ENCODE measurements around the gene TIGD1. TPM values are rescaled to one million over a fixed set of nuclear protein-coding genes. Genes with fewer than 3 reads are reported as not detected.

TIGD1 gene
- total and polyA plus RNA-seq, 5 donors from 2014 or later = 11.2 to 15.1 (median 14.5) TPM

GRCh38 chr2:232587512-232587911, 37.2 kb upstream of the TIGD1 start:
- Histone ChIP-seq H3K36me3 (ENCODE audit: control insufficient read depth, insufficient read depth, low read length) (peaks cover 19% of the 10 kb centered on the region), H3K9me3 (ENCODE audit: control insufficient read depth in 2 of 2, low read length in 2 of 2) (no peaks in the 10 kb centered on the region)

GRCh38 chr2:232586943-232587505, 36.7 kb upstream of the TIGD1 start:
- no peak overlapping the region for H3K27ac Mint-ChIP-seq
- H3K27ac ChIP-seq (ENCODE audit: insufficient read depth, low read length, poor library complexity, severe bottlenecking) = no peak overlapping the region
- no peak overlapping the region for H3K4me3 Mint-ChIP-seq
- H3K4me1 Mint-ChIP-seq = peaks cover 0 to 3% (median 0%) of the 10 kb centered on the region in 4 donors
- H3K36me3 Mint-ChIP-seq = peaks cover 24% of the 10 kb centered on the region
- no peaks in the 10 kb centered on the region for H3K9me3 ChIP-seq (ENCODE audit: control insufficient read depth in 2 of 2, low read length in 2 of 2)
- no peak for ATAC-seq (ENCODE audit: low read depth in 2 of 2)
- no peaks in the 10 kb centered on the region for H3K27me3 Mint-ChIP-seq
- H3K4me1 ChIP-seq (ENCODE audit: control insufficient read depth, insufficient read depth, low read length, poor library complexity, severe bottlenecking) = no peaks in the 10 kb centered on the region
- H3K9me3 Mint-ChIP-seq = peaks cover 0 to 1% (median 0%) of the 10 kb centered on the region in 7 donors
- H3K27me3 ChIP-seq (ENCODE audit: control insufficient read depth, insufficient read depth, low read length) = no peaks in the 10 kb centered on the region
- H3K36me3 ChIP-seq (ENCODE audit: control insufficient read depth, insufficient read depth, low read length) = peaks cover 22% of the 10 kb centered on the region
- DNase-seq = no peak
- no peak overlapping the region for H3K4me3 ChIP-seq (ENCODE audit: low read depth, low read length)

More at GRCh38 chr2:232587512-232587911, 37.2 kb upstream of the TIGD1 start:
- Mint-ChIP-seq H3K4me3 (no peak overlapping the region), H3K27me3 (no peaks in the 10 kb centered on the region), H3K4me1 (no peaks in the 10 kb centered on the region), H3K27ac (no peak overlapping the region), H3K36me3 (peaks cover 19% of the 10 kb centered on the region), H3K9me3 (peaks cover 0 to 1% (median 0%) of the 10 kb centered on the region in 7 donors)
- ATAC-seq (ENCODE audit: low read depth in 2 of 2) (no peak), DNase-seq (no peak)
- no peaks in the 10 kb centered on the region for H3K4me1 ChIP-seq (ENCODE audit: control insufficient read depth, insufficient read depth, low read length, poor library complexity, severe bottlenecking)
- no peak overlapping the region for H3K4me3 ChIP-seq (ENCODE audit: low read depth, low read length)
- no peaks in the 10 kb centered on the region for H3K27me3 ChIP-seq (ENCODE audit: control insufficient read depth, insufficient read depth, low read length)
- no peak overlapping the region for H3K27ac ChIP-seq (ENCODE audit: insufficient read depth, low read length, poor library complexity, severe bottlenecking)

- H3K36me3 Mint-ChIP-seq = peaks cover 43% of the 10 kb centered on the region
- H3K27me3 ChIP-seq (ENCODE audit: control insufficient read depth, insufficient read depth, low read length) = no peaks in the 10 kb centered on the region
- H3K4me1 Mint-ChIP-seq = peaks cover 0 to 11% (median 6%) of the 10 kb centered on the region in 4 donors
- peaks cover 40% of the 10 kb centered on the region for H3K36me3 ChIP-seq (ENCODE audit: control insufficient read depth, insufficient read depth, low read length)
- no peaks in the 10 kb centered on the region for H3K4me1 ChIP-seq (ENCODE audit: control insufficient read depth, insufficient read depth, low read length, poor library complexity, severe bottlenecking)
- H3K9me3 Mint-ChIP-seq = no peaks in the 10 kb centered on the region
- ATAC-seq (ENCODE audit: low read depth in 2 of 2) (no peak), DNase-seq (no peak)
- no peaks in the 10 kb centered on the region for H3K9me3 ChIP-seq (ENCODE audit: control insufficient read depth in 2 of 2, low read length in 2 of 2)
- H3K27me3 Mint-ChIP-seq = no peaks in the 10 kb centered on the region
- H3K27ac ChIP-seq (ENCODE audit: insufficient read depth, low read length, poor library complexity, severe bottlenecking) = no peak overlapping the region
- no peak overlapping the region for H3K4me3 ChIP-seq (ENCODE audit: low read depth, low read length)
- H3K27ac Mint-ChIP-seq = no peak overlapping the region
- no peak overlapping the region for H3K4me3 Mint-ChIP-seq
Observed at GRCh38 chr2:232584238-232584637, 33.9 kb upstream of the TIGD1 start.

GRCh38 chr2:232581725-232582124, 31.4 kb upstream of the TIGD1 start:
- Mint-ChIP-seq H3K27me3 (no peaks in the 10 kb centered on the region), H3K4me1 (peaks cover 0 to 11% (median 6%) of the 10 kb centered on the region in 4 donors), H3K4me3 (no peak overlapping the region), H3K27ac (no peak overlapping the region), H3K9me3 (no peaks in the 10 kb centered on the region), H3K36me3 (peaks cover 55% of the 10 kb centered on the region)
- peaks cover 53% of the 10 kb centered on the region for H3K36me3 ChIP-seq (ENCODE audit: control insufficient read depth, insufficient read depth, low read length)
- no peak overlapping the region for H3K4me3 ChIP-seq (ENCODE audit: low read depth, low read length)
- ATAC-seq (ENCODE audit: low read depth in 2 of 2) (no peak), DNase-seq (no peak)
- no peaks in the 10 kb centered on the region for H3K4me1 ChIP-seq (ENCODE audit: control insufficient read depth, insufficient read depth, low read length, poor library complexity, severe bottlenecking)
- H3K27ac ChIP-seq (ENCODE audit: insufficient read depth, low read length, poor library complexity, severe bottlenecking) = no peak overlapping the region
- no peaks in the 10 kb centered on the region for H3K27me3 ChIP-seq (ENCODE audit: control insufficient read depth, insufficient read depth, low read length)
- H3K9me3 ChIP-seq (ENCODE audit: control insufficient read depth in 2 of 2, low read length in 2 of 2) = no peaks in the 10 kb centered on the region

- Mint-ChIP-seq H3K27ac (peak overlapping the region in 1 of 3 donors; percentile 55), H3K9me3 (no peaks in the 10 kb centered on the region), H3K4me3 (no peak overlapping the region), H3K36me3 (peaks cover 59% of the 10 kb centered on the region), H3K27me3 (no peaks in the 10 kb centered on the region), H3K4me1 (peaks cover 0 to 11% (median 6%) of the 10 kb centered on the region in 4 donors)
- Histone ChIP-seq H3K36me3 (ENCODE audit: control insufficient read depth, insufficient read depth, low read length) (peaks cover 59% of the 10 kb centered on the region), H3K4me3 (ENCODE audit: low read depth, low read length) (no peak overlapping the region), H3K27me3 (ENCODE audit: control insufficient read depth, insufficient read depth, low read length) (no peaks in the 10 kb centered on the region), H3K4me1 (ENCODE audit: control insufficient read depth, insufficient read depth, low read length, poor library complexity, severe bottlenecking) (no peaks in the 10 kb centered on the region), H3K27ac (ENCODE audit: insufficient read depth, low read length, poor library complexity, severe bottlenecking) (no peak overlapping the region), H3K9me3 (ENCODE audit: control insufficient read depth in 2 of 2, low read length in 2 of 2) (no peaks in the 10 kb centered on the region)
- ATAC-seq (ENCODE audit: low read depth in 2 of 2) (no peak), DNase-seq (no peak)
Observed at GRCh38 chr2:232580648-232580981, 30.3 kb upstream of the TIGD1 start.

GRCh38 chr2:232578626-232579025, 28.3 kb upstream of the TIGD1 start:
- H3K4me3 Mint-ChIP-seq = no peak overlapping the region
- no peaks in the 10 kb centered on the region for H3K9me3 Mint-ChIP-seq
- peaks cover 64% of the 10 kb centered on the region for H3K36me3 Mint-ChIP-seq
- DNase-seq (no peak), ATAC-seq (ENCODE audit: low read depth in 2 of 2) (no peak)
- no peaks in the 10 kb centered on the region for H3K27me3 ChIP-seq (ENCODE audit: control insufficient read depth, insufficient read depth, low read length)
- no peak overlapping the region for H3K4me3 ChIP-seq (ENCODE audit: low read depth, low read length)
- peaks cover 69% of the 10 kb centered on the region for H3K36me3 ChIP-seq (ENCODE audit: control insufficient read depth, insufficient read depth, low read length)
- H3K4me1 ChIP-seq (ENCODE audit: control insufficient read depth, insufficient read depth, low read length, poor library complexity, severe bottlenecking) = no peaks in the 10 kb centered on the region
- peak overlapping the region in 1 of 3 donors; percentile 56 for H3K27ac Mint-ChIP-seq
- no peaks in the 10 kb centered on the region for H3K9me3 ChIP-seq (ENCODE audit: control insufficient read depth in 2 of 2, low read length in 2 of 2)
- no peaks in the 10 kb centered on the region for H3K27me3 Mint-ChIP-seq
- peaks cover 0 to 13% (median 7%) of the 10 kb centered on the region in 4 donors for H3K4me1 Mint-ChIP-seq
- H3K27ac ChIP-seq (ENCODE audit: insufficient read depth, low read length, poor library complexity, severe bottlenecking) = no peak overlapping the region

GRCh38 chr2:232577841-232578240, 27.5 kb upstream of the TIGD1 start:
- H3K36me3 Mint-ChIP-seq = peaks cover 61% of the 10 kb centered on the region
- Histone ChIP-seq H3K27me3 (ENCODE audit: control insufficient read depth, insufficient read depth, low read length) (no peaks in the 10 kb centered on the region), H3K36me3 (ENCODE audit: control insufficient read depth, insufficient read depth, low read length) (peaks cover 69% of the 10 kb centered on the region), H3K4me3 (ENCODE audit: low read depth, low read length) (no peak overlapping the region), H3K27ac (ENCODE audit: insufficient read depth, low read length, poor library complexity, severe bottlenecking) (no peak overlapping the region), H3K4me1 (ENCODE audit: control insufficient read depth, insufficient read depth, low read length, poor library complexity, severe bottlenecking) (no peaks in the 10 kb centered on the region), H3K9me3 (ENCODE audit: control insufficient read depth in 2 of 2, low read length in 2 of 2) (no peaks in the 10 kb centered on the region)
- H3K27ac Mint-ChIP-seq = no peak overlapping the region
- H3K4me3 Mint-ChIP-seq = no peak overlapping the region
- ATAC-seq (ENCODE audit: low read depth in 2 of 2) = no peak
- H3K9me3 Mint-ChIP-seq = no peaks in the 10 kb centered on the region
- H3K4me1 Mint-ChIP-seq = peaks cover 0 to 13% (median 8%) of the 10 kb centered on the region in 4 donors
- no peak for DNase-seq
- no peaks in the 10 kb centered on the region for H3K27me3 Mint-ChIP-seq

GRCh38 chr2:232576995-232577394, 26.6 kb upstream of the TIGD1 start:
- DNase-seq = no peak
- peaks cover 57% of the 10 kb centered on the region for H3K36me3 Mint-ChIP-seq
- Histone ChIP-seq H3K4me3 (ENCODE audit: low read depth, low read length) (no peak overlapping the region), H3K36me3 (ENCODE audit: control insufficient read depth, insufficient read depth, low read length) (peaks cover 68% of the 10 kb centered on the region), H3K4me1 (ENCODE audit: control insufficient read depth, insufficient read depth, low read length, poor library complexity, severe bottlenecking) (no peaks in the 10 kb centered on the region), H3K27ac (ENCODE audit: insufficient read depth, low read length, poor library complexity, severe bottlenecking) (no peak overlapping the region), H3K9me3 (ENCODE audit: control insufficient read depth in 2 of 2, low read length in 2 of 2) (no peaks in the 10 kb centered on the region), H3K27me3 (ENCODE audit: control insufficient read depth, insufficient read depth, low read length) (no peaks in the 10 kb centered on the region)
- no peaks in the 10 kb centered on the region for H3K9me3 Mint-ChIP-seq
- ATAC-seq (ENCODE audit: low read depth in 2 of 2) = no peak
- H3K4me1 Mint-ChIP-seq = peaks cover 0 to 11% (median 8%) of the 10 kb centered on the region in 4 donors
- H3K4me3 Mint-ChIP-seq = no peak overlapping the region
- no peak overlapping the region for H3K27ac Mint-ChIP-seq
- no peaks in the 10 kb centered on the region for H3K27me3 Mint-ChIP-seq

All from CD4-positive, CD25-positive, alpha-beta regulatory T cell (primary cell).